GM23338 (cell line): Measurements from ENCODE around the gene ERP29. TPM values are rescaled to one million over a fixed set of nuclear protein-coding genes. Genes with fewer than 3 reads are reported as not detected.
A peak's percentile ranks its signal among the peaks of the same experiment; 100 is the strongest.

Experiments
- ATAC-seq: fragments of 200-7000 bp; cut with Tn5 transposase; 3 replicates; pipeline ENCODE4 v1.9.1; 2020
- DNase-seq: peaks from one replicate; pipeline ENCODE4 v3.0.0-alpha.2; 2015; ENCODE audit warnings: low spot score
- H2AFZ ChIP-seq: fragments of 200-600 bp; sonication (generic); 2 replicates; pipeline ENCODE4 v1.8.0; 2016; ENCODE audit warnings: antibody characterized with exemption, mild to moderate bottlenecking, moderate library complexity
- H3F3A ChIP-seq: fragments of 200-600 bp; sonication (generic); replicated peaks from 2 replicates; pipeline ENCODE4 v1.8.0; 2017; ENCODE audit warnings: antibody characterized with exemption, mixed run types, low read depth
- H3K27ac ChIP-seq: fragments of 200-600 bp; sonication (generic); 2 replicates; pipeline ENCODE4 v1.6.1; 2016; ENCODE audit warnings: low read depth
- H3K27me3 ChIP-seq: fragments of 200-600 bp; sonication (generic); 2 replicates; pipeline ENCODE4 v1.8.0; 2016; ENCODE audit warnings: mild to moderate bottlenecking, mixed run types, moderate library complexity; ENCODE audit not compliant: insufficient read depth
- H3K36me3 ChIP-seq: fragments of 200-600 bp; sonication (generic); 2 replicates; pipeline ENCODE4 v1.8.0; 2016; ENCODE audit warnings: mild to moderate bottlenecking; ENCODE audit not compliant: insufficient read depth
- H3K4me1 ChIP-seq: fragments of 200-600 bp; sonication (generic); 2 replicates; pipeline ENCODE4 v1.8.0; 2016; ENCODE audit warnings: mild to moderate bottlenecking, moderate library complexity; ENCODE audit not compliant: insufficient read depth
- H3K4me2 ChIP-seq: fragments of 200-600 bp; sonication (generic); 2 replicates; pipeline ENCODE4 v1.7.1; 2017; ENCODE audit warnings: mixed run types
- H3K4me3 ChIP-seq: fragments of 200-600 bp; sonication (generic); 2 replicates; pipeline ENCODE4 v1.6.1; 2016; ENCODE audit warnings: mixed run types
- H3K79me2 ChIP-seq: fragments of 200-600 bp; sonication (generic); replicated peaks from 2 replicates; pipeline ENCODE4 v1.8.0; 2017; ENCODE audit warnings: mild to moderate bottlenecking; ENCODE audit not compliant: insufficient read depth
- H3K9me2 ChIP-seq: fragments of 200-600 bp; sonication (generic); 2 replicates; pipeline ENCODE4 v1.8.0; 2017; ENCODE audit not compliant: insufficient read depth
- H4K20me1 ChIP-seq: fragments of 200-600 bp; sonication (generic); replicated peaks from 2 replicates; pipeline ENCODE4 v1.8.0; 2017; ENCODE audit warnings: mild to moderate bottlenecking; ENCODE audit not compliant: insufficient read depth
- H3K27ac Mint-ChIP-seq: 2 replicates; pipeline ENCODE4 v1.8.0; 2020; ENCODE audit warnings: inconsistent platforms, mild to moderate bottlenecking, moderate library complexity, mixed read lengths
- H3K27me3 Mint-ChIP-seq: 3 replicates; pipeline ENCODE4 v1.8.0; 2022; ENCODE audit warnings: low read depth, mild to moderate bottlenecking, moderate library complexity, mixed read lengths, inconsistent platforms; ENCODE audit not compliant: insufficient read depth, poor library complexity
- H3K36me3 Mint-ChIP-seq: 3 replicates; pipeline ENCODE4 v1.8.0; 2021; ENCODE audit warnings: low read depth, mild to moderate bottlenecking, inconsistent platforms, moderate library complexity, mixed read lengths
- H3K4me1 Mint-ChIP-seq: 3 replicates; pipeline ENCODE4 v1.8.0; 2020; ENCODE audit warnings: mild to moderate bottlenecking, inconsistent platforms, mixed read lengths
- H3K4me3 Mint-ChIP-seq: 3 replicates; pipeline ENCODE4 v1.8.0; 2021; ENCODE audit warnings: moderate library complexity, mild to moderate bottlenecking, inconsistent platforms, mixed read lengths
- H3K9me3 Mint-ChIP-seq: 3 replicates; pipeline ENCODE4 v1.8.0; 2020; ENCODE audit warnings: moderate library complexity, mild to moderate bottlenecking, inconsistent platforms, mixed read lengths
- EZH2 ChIP-seq: fragments of 200-600 bp; sonication (generic); IDR thresholded peaks from one replicate; pipeline ENCODE4 v1.8.0; 2017; ENCODE audit warnings: antibody characterized with exemption, mild to moderate bottlenecking, low read depth; ENCODE audit not compliant: unreplicated experiment
- JUNB ChIP-seq: IDR thresholded peaks from one replicate; pipeline ENCODE4 v1.6.1; 2016; ENCODE audit warnings: antibody characterized with exemption; ENCODE audit not compliant: unreplicated experiment
- NANOG ChIP-seq: IDR thresholded peaks from 2 replicates; pipeline ENCODE4 v1.6.1; 2016; ENCODE audit warnings: antibody characterized with exemption, borderline replicate concordance
- ZNF114 ChIP-seq: fragments of 250-450 bp; sonication (Bioruptor Pico); IDR thresholded peaks from 2 replicates; pipeline ENCODE4 v1.5.0; 2020; ENCODE audit warnings: mild to moderate bottlenecking, moderate library complexity
- ZNF331 ChIP-seq: fragments of 250-450 bp; sonication (Bioruptor Pico); IDR thresholded peaks from 2 replicates; pipeline ENCODE4 v1.5.0; 2020; ENCODE audit warnings: low read depth, mild to moderate bottlenecking, moderate library complexity
- polyA plus RNA-seq: library from polyadenylated mRNA; unstranded; fragments of >200 nt; fragmentation: Nextera tagmentation; extraction: Ambion mirVana; gene quantifications from 2 replicates; pipeline ENCODE4 v1.2.1, GENCODE V29; 2016
- total RNA-seq: library from RNA; depleted of rRNA; stranded (reverse); fragments of >200 nt; shearing (Covaris generic); gene quantifications from 2 replicates; pipeline ENCODE4 v1.2.3, GENCODE V29; 2014
- TF ChIP-seq, protein P1 (sequence below), 2 experiments: fragments of 200-600 bp in 1 of 2; sonication (generic) in 1 of 2; conservative IDR thresholded peaks; 2 replicates each; pipeline versions ENCODE4 v1.5.1 to v1.6.1; 2016 to 2017; ENCODE audit warnings: antibody characterized with exemption in 2 of 2, low read depth in 2 of 2, mild to moderate bottlenecking in 2 of 2, moderate library complexity in 1 of 2
- TF ChIP-seq, protein P2 (sequence below): fragments of 250-450 bp; sonication (Bioruptor Pico); IDR thresholded peaks from 2 replicates; pipeline ENCODE4 v1.5.0; 2020; ENCODE audit warnings: mild to moderate bottlenecking, moderate library complexity
- TF ChIP-seq, protein P3 (sequence below): IDR thresholded peaks from 2 replicates; pipeline ENCODE4 v1.6.1; 2016; ENCODE audit warnings: antibody characterized with exemption

ERP29 gene
- total and polyA plus RNA-seq, 2 experiments from 2014 or later, result 90.7 to 166 TPM

DNA sequence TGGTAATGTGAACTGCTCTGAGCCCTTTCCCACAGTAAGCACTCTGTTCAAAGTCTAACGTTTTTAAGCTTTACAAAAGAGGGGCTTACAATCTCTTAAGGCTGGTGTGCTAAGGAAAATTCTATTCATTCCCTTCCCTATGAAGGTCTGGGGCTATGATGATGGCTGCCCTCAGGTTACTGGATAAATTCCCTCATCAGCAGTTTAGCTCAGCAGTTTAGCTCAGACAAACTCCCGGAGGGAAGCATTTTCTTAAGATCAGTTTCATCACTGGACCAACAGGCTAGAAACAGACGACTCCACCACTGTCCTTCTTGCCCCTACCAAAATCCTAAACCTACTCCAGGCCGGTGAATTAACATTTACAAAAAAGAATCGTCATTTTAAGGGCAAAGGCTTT is 19.1 kb downstream of the ERP29 start:
- no peaks in the 10 kb centered on the region for H3K9me2 ChIP-seq
- peaks cover 23% of the 10 kb centered on the region; the same call in 2 of the 3 replicates for H3K4me1 Mint-ChIP-seq
- no peak overlapping the region for H2AFZ ChIP-seq
- H3K79me2 ChIP-seq, result no peaks in the 10 kb centered on the region; the same call in 1 of the 2 replicates
- TF ChIP-seq ZNF114 (CRISPR knock-in tag) (no peak), EZH2 (no peak), NANOG (no peak), ZNF331 (no peak), JUNB (no peak)
- TF ChIP-seq, protein P1, sequence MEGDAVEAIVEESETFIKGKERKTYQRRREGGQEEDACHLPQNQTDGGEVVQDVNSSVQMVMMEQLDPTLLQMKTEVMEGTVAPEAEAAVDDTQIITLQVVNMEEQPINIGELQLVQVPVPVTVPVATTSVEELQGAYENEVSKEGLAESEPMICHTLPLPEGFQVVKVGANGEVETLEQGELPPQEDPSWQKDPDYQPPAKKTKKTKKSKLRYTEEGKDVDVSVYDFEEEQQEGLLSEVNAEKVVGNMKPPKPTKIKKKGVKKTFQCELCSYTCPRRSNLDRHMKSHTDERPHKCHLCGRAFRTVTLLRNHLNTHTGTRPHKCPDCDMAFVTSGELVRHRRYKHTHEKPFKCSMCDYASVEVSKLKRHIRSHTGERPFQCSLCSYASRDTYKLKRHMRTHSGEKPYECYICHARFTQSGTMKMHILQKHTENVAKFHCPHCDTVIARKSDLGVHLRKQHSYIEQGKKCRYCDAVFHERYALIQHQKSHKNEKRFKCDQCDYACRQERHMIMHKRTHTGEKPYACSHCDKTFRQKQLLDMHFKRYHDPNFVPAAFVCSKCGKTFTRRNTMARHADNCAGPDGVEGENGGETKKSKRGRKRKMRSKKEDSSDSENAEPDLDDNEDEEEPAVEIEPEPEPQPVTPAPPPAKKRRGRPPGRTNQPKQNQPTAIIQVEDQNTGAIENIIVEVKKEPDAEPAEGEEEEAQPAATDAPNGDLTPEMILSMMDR (conservative IDR thresholded peaks at IDR 0.05; ENCODE audit: low read depth in 2 of 2), result no peak
- TF ChIP-seq, protein P2, sequence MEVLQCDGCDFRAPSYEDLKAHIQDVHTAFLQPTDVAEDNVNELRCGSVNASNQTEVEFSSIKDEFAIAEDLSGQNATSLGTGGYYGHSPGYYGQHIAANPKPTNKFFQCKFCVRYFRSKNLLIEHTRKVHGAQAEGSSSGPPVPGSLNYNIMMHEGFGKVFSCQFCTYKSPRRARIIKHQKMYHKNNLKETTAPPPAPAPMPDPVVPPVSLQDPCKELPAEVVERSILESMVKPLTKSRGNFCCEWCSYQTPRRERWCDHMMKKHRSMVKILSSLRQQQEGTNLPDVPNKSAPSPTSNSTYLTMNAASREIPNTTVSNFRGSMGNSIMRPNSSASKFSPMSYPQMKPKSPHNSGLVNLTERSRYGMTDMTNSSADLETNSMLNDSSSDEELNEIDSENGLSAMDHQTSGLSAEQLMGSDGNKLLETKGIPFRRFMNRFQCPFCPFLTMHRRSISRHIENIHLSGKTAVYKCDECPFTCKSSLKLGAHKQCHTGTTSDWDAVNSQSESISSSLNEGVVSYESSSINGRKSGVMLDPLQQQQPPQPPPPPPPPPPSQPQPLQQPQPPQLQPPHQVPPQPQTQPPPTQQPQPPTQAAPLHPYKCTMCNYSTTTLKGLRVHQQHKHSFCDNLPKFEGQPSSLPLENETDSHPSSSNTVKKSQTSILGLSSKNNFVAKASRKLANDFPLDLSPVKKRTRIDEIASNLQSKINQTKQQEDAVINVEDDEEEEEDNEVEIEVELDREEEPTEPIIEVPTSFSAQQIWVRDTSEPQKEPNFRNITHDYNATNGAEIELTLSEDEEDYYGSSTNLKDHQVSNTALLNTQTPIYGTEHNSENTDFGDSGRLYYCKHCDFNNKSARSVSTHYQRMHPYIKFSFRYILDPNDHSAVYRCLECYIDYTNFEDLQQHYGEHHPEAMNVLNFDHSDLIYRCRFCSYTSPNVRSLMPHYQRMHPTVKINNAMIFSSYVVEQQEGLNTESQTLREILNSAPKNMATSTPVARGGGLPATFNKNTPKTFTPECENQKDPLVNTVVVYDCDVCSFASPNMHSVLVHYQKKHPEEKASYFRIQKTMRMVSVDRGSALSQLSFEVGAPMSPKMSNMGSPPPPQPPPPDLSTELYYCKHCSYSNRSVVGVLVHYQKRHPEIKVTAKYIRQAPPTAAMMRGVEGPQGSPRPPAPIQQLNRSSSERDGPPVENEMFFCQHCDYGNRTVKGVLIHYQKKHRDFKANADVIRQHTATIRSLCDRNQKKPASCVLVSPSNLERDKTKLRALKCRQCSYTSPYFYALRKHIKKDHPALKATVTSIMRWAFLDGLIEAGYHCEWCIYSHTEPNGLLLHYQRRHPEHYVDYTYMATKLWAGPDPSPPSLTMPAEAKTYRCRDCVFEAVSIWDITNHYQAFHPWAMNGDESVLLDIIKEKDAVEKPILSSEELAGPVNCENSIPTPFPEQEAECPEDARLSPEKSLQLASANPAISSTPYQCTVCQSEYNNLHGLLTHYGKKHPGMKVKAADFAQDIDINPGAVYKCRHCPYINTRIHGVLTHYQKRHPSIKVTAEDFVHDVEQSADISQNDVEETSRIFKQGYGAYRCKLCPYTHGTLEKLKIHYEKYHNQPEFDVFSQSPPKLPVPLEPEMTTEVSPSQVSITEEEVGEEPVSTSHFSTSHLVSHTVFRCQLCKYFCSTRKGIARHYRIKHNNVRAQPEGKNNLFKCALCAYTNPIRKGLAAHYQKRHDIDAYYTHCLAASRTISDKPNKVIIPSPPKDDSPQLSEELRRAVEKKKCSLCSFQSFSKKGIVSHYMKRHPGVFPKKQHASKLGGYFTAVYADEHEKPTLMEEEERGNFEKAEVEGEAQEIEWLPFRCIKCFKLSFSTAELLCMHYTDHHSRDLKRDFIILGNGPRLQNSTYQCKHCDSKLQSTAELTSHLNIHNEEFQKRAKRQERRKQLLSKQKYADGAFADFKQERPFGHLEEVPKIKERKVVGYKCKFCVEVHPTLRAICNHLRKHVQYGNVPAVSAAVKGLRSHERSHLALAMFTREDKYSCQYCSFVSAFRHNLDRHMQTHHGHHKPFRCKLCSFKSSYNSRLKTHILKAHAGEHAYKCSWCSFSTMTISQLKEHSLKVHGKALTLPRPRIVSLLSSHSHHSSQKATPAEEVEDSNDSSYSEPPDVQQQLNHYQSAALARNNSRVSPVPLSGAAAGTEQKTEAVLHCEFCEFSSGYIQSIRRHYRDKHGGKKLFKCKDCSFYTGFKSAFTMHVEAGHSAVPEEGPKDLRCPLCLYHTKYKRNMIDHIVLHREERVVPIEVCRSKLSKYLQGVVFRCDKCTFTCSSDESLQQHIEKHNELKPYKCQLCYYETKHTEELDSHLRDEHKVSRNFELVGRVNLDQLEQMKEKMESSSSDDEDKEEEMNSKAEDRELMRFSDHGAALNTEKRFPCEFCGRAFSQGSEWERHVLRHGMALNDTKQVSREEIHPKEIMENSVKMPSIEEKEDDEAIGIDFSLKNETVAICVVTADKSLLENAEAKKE (CRISPR knock-in tag), result no peak
- TF ChIP-seq, protein P3, sequence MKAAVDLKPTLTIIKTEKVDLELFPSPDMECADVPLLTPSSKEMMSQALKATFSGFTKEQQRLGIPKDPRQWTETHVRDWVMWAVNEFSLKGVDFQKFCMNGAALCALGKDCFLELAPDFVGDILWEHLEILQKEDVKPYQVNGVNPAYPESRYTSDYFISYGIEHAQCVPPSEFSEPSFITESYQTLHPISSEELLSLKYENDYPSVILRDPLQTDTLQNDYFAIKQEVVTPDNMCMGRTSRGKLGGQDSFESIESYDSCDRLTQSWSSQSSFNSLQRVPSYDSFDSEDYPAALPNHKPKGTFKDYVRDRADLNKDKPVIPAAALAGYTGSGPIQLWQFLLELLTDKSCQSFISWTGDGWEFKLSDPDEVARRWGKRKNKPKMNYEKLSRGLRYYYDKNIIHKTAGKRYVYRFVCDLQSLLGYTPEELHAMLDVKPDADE, result no peak
- peaks cover 25% of the 10 kb centered on the region; the same call in 1 of the 2 replicates for H3K4me1 ChIP-seq
- 0 out of 2 replicates have a peak, but pooled peaks cover 2% of the 10 kb centered on the region for H3F3A ChIP-seq
- no peaks in the 10 kb centered on the region for H3K27me3 ChIP-seq
- peak overlapping the region; percentile 52 for H3K27ac Mint-ChIP-seq
- no peak for DNase-seq
- peaks cover 34% of the 10 kb centered on the region for H3K36me3 ChIP-seq
- no peak overlapping the region for H3K4me2 ChIP-seq
- H3K4me3 ChIP-seq, result no peak overlapping the region
- H3K9me3 Mint-ChIP-seq, result no peaks in the 10 kb centered on the region
- peaks cover 4% of the 10 kb centered on the region for H3K27me3 Mint-ChIP-seq
- H3K36me3 Mint-ChIP-seq, result peaks cover 74% of the 10 kb centered on the region
- peak overlapping the region; percentile 5; the same call in 1 of the 2 replicates for H3K27ac ChIP-seq
- H4K20me1 ChIP-seq, result peaks cover 6% of the 10 kb centered on the region
- no peak overlapping the region for H3K4me3 Mint-ChIP-seq
- ATAC-seq, result no peak
